Endothelial cell (in vitro differentiated cells): ENCODE data around the gene TYW1. TPM values are rescaled to one million over a fixed set of nuclear protein-coding genes. Genes with fewer than 3 reads are reported as not detected.
"Not testable (repeated sequence)": the region's sequence is repeated elsewhere in the genome, so short reads cannot be mapped to it uniquely, and the experiment has no call there.

Experiments
- DNase-seq: peaks from one replicate; pipeline ENCODE4 v3.0.0; 2021; ENCODE audit warnings: low spot score
- H3K27ac Mint-ChIP-seq: one replicate; pipeline ENCODE4 v1.8.0; 2021; ENCODE audit warnings: mixed read lengths, inconsistent platforms; ENCODE audit not compliant: unreplicated experiment
- H3K27me3 Mint-ChIP-seq: one replicate; pipeline ENCODE4 v1.8.0; 2021; ENCODE audit warnings: mild to moderate bottlenecking, moderate library complexity, mixed read lengths, inconsistent platforms; ENCODE audit not compliant: unreplicated experiment
- H3K36me3 Mint-ChIP-seq: one replicate; pipeline ENCODE4 v1.8.0; 2021; ENCODE audit warnings: mild to moderate bottlenecking, low read depth, mixed read lengths, inconsistent platforms; ENCODE audit not compliant: unreplicated experiment
- H3K4me1 Mint-ChIP-seq: one replicate; pipeline ENCODE4 v1.8.0; 2021; ENCODE audit warnings: mild to moderate bottlenecking, mixed read lengths, inconsistent platforms; ENCODE audit not compliant: unreplicated experiment
- H3K4me3 Mint-ChIP-seq: one replicate; pipeline ENCODE4 v1.8.0; 2021; ENCODE audit warnings: mild to moderate bottlenecking, mixed read lengths, inconsistent platforms; ENCODE audit not compliant: unreplicated experiment
- H3K9me3 Mint-ChIP-seq: one replicate; pipeline ENCODE4 v1.8.0; 2021; ENCODE audit warnings: mixed read lengths, inconsistent platforms; ENCODE audit not compliant: unreplicated experiment
- CTCF ChIP-seq: fragments of 200-600 bp; sonication (generic); IDR thresholded peaks from one replicate; pipeline ENCODE4 v1.5.0; 2021; ENCODE audit warnings: antibody characterized with exemption; ENCODE audit not compliant: unreplicated experiment
- total RNA-seq: library from RNA; stranded (reverse); fragmentation: NEBNext Ultra II Directional; extraction: Animal tissue kit (Norgen Biotek cat#: 25700); gene quantifications from one replicate; pipeline ENCODE4 v1.2.1, GENCODE V29; 2021; ENCODE audit not compliant: unreplicated experiment

TYW1 gene
- total RNA-seq, 1 donor from 2014 or later, result 12.8 TPM

GRCh38 chr7:67198865-67199526 is 202.4 kb downstream of the TYW1 start:
- not testable (repeated sequence) for H3K27me3 Mint-ChIP-seq, DNase-seq, H3K4me3 Mint-ChIP-seq, H3K27ac Mint-ChIP-seq, H3K9me3 Mint-ChIP-seq
- Mint-ChIP-seq H3K36me3 (peaks cover 15% of the 10 kb centered on the region), H3K4me1 (peaks cover 13% of the 10 kb centered on the region)

DNA sequence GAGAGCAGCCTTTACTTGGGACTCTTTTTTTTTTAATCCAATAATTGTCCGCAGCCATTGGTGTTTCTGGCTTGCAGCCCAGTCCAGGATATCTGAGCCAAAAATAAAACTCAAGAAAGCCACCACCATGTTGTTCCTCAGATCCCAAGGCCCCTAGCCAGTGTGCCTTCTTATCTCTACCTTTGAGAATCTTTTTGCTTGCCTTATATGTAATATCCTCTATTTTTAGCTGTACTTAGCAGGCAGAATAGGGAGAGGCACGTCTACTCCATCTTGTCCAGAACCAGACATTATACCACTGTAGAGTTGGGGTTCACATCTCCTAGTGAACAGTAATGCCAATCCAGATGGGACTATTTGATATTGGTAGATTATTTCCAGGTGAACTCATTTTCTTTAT is 209.1 kb downstream of the TYW1 start:
- peaks cover 24% of the 10 kb centered on the region for H3K4me1 Mint-ChIP-seq
- H3K4me3 Mint-ChIP-seq, DNase-seq, H3K27me3 Mint-ChIP-seq, H3K36me3 Mint-ChIP-seq, H3K9me3 Mint-ChIP-seq, H3K27ac Mint-ChIP-seq: not testable (repeated sequence)

DNA sequence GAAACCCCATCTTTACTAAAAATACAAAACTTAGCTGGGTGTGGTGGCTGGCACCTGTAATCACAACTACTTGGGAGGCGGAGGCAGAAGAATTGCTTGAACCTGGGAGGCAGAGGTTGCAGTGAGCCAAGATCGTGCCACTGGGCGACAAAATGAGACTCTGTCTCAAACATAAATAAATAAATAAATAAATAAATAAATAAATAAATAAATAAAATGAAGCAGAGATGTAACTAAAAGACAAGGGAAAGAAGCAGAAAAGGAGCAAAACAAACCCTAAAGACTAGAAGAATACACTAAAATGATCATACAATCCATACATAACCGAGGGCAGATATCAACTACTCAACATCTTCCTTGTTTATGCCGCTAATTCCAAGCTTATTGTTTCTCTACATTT is 209.8 kb downstream of the TYW1 start:
- H3K4me1 Mint-ChIP-seq, result peaks cover 24% of the 10 kb centered on the region
- H3K9me3 Mint-ChIP-seq, result no peaks in the 10 kb centered on the region

GRCh38 chr7:67208656-67209055 is 212.0 kb downstream of the TYW1 start:
- not testable (repeated sequence) for H3K27me3 Mint-ChIP-seq, H3K27ac Mint-ChIP-seq, H3K4me3 Mint-ChIP-seq, H3K9me3 Mint-ChIP-seq, DNase-seq, H3K36me3 Mint-ChIP-seq
- H3K4me1 Mint-ChIP-seq, result peaks cover 15% of the 10 kb centered on the region

More for the DNA sequence above, 209.8 kb downstream of the TYW1 start:
- no peak overlapping the region for H3K27ac Mint-ChIP-seq
- peaks cover 6% of the 10 kb centered on the region for H3K27me3 Mint-ChIP-seq
- H3K36me3 Mint-ChIP-seq, result peaks cover 10% of the 10 kb centered on the region
- DNase-seq, result no peak
- H3K4me3 Mint-ChIP-seq, result no peak overlapping the region
- TF ChIP-seq CTCF, result no peak

GRCh38 chr7:67209256-67209655 is 212.6 kb downstream of the TYW1 start:
- no peak for TF ChIP-seq CTCF
- H3K27ac Mint-ChIP-seq, result no peak overlapping the region
- no peak for DNase-seq
- H3K4me1 Mint-ChIP-seq, result peaks cover 10% of the 10 kb centered on the region
- H3K9me3 Mint-ChIP-seq, result no peaks in the 10 kb centered on the region
- peaks cover 7% of the 10 kb centered on the region for H3K27me3 Mint-ChIP-seq
- peaks cover 10% of the 10 kb centered on the region for H3K36me3 Mint-ChIP-seq
- H3K4me3 Mint-ChIP-seq, result no peak overlapping the region

DNA sequence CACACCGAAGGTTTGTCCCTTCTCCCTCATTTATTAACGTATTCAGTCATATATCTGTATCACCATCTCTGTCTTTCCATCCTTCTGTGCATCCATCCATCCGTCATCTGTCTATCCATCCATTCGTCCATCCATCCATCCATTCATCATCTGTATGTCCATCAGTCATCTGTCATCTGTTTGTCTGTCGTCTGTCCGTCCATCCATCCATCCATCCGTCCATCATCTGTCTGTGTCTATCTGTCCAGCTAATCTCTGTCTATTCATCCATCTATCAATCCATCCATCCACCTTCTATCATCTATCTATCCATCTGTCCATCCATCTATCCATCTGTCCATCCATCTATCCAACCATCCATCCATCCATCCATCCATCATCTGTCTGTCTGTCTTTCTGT is 213.9 kb downstream of the TYW1 start:
- Mint-ChIP-seq H3K4me1 (peaks cover 5% of the 10 kb centered on the region), H3K36me3 (peaks cover 10% of the 10 kb centered on the region), H3K27ac (no peak overlapping the region), H3K27me3 (peaks cover 7% of the 10 kb centered on the region), H3K9me3 (no peaks in the 10 kb centered on the region), H3K4me3 (no peak overlapping the region)
- DNase-seq, result no peak
- no peak for TF ChIP-seq CTCF

DNA sequence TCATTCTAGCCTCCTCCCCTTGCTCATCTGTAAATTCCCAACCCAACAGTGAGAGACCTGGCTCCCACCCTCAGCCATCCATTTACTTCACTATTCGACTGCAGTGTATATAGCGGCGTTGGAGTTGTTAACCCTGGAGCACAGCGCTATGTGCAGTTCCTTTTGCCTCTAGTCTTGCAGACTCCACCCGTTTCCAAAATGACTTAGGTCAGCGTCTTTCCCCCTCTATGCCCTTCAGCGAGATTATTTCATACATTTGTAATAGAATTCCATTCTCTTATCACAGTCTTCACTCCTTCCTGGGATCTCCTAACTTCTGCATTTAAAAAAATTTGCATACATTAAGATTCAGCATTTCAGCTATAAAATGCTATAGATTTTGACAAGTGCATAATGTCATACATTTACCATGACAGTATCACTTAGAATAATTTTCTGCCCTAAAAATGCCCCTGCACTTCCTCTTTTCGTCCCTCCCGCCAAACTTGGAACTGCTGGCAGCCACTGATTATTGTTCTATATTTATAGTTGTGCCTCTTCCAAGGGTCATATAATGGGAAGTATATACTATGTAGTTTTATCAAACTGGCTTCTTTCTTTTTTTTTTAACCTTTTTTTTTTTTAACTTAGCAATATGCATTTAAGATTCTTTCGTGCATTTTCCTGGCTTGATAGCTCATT is 215.2 kb downstream of the TYW1 start:
- H3K27me3 Mint-ChIP-seq, DNase-seq, H3K4me3 Mint-ChIP-seq, H3K4me1 Mint-ChIP-seq, H3K36me3 Mint-ChIP-seq, H3K9me3 Mint-ChIP-seq, H3K27ac Mint-ChIP-seq: not testable (repeated sequence)

GRCh38 chr7:67213038-67213437 is 216.4 kb downstream of the TYW1 start:
- not testable (repeated sequence) for H3K4me1 Mint-ChIP-seq, DNase-seq, H3K9me3 Mint-ChIP-seq, H3K4me3 Mint-ChIP-seq, H3K27ac Mint-ChIP-seq, H3K36me3 Mint-ChIP-seq, H3K27me3 Mint-ChIP-seq

- H3K27ac Mint-ChIP-seq, H3K36me3 Mint-ChIP-seq, DNase-seq, H3K27me3 Mint-ChIP-seq, H3K4me3 Mint-ChIP-seq, H3K4me1 Mint-ChIP-seq, H3K9me3 Mint-ChIP-seq: not testable (repeated sequence)
Observed at GRCh38 chr7:67223551-67223950, 226.9 kb downstream of the TYW1 start.
